HT-29 (cell line): ENCODE measurements around the gene CACNA2D4. TPM values are rescaled to one million over a fixed set of nuclear protein-coding genes. Genes with fewer than 3 reads are reported as not detected.

Experiments used
- DNase-seq: peaks from one replicate; pipeline ENCODE4 v3.0.0-alpha.2; 2015; ENCODE audit warnings: low spot score
- total RNA-seq: library from RNA; depleted of rRNA; stranded (reverse); fragments of >200 nt; shearing (Covaris generic); gene quantifications from 2 replicates; pipeline ENCODE4 v1.2.3, GENCODE V29; 2014

Gene CACNA2D4
- total RNA-seq, 1 experiment from 2014 or later, result 3.4 TPM

DNA sequence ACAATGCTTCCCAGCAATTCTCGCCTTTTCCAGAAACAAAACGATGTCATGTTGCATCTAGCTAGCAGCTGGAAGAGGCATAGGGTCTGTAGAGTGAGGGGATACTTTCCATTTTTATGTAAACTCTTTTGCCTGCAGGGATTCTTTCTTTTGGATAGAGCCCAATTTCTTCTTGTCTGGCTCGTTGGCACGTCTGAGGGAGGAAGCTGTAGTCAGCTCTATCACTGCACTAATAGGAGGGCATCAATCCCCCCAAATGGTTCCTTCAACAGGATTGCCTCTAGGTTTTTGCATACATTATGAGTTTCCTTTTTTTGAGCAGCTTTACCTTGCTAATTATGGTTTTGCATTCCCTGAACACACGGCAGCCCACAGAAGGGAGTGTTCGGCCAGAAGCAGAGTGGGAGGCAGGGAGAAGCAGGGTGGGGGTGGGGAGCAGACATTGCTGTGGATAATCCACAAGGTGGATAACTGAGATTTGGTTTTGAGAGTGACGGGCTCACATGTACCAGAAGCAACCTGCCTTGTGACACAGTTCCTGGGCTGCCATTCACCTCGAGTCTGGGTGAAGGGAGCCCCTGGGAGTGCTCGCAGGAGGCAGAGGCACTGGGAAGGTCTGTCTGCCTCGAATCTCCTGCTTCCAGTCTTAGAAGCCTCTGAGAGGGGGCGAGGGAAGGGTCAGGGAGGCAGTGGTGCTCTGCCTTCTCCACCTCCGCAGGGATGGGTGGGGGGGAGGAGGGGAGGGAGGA is 73.6 kb downstream of the CACNA2D4 start:
- DNase-seq, result no peak

DNA sequence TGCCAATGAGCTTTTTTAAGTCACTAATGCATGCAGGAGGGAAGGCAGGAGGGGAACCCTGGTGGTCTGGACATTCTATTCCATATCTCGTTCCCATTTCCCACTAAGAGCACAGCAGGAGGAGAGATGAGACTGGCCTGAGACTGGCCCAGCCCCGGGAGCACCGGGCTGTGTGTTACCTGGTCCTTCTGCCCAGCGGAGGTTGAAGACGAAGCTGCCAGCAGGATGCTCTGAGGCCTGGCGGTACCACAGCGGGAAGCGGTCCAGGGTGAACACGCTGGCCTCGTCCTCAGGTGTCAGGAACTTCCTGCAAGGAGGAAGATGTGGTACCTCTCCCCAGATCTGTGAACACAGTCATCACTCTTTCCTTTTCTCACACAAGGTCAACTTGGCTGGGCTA is 74.2 kb downstream of the CACNA2D4 start:
- no peak for DNase-seq

GRCh38 chr12:1843641-1844005 is 74.8 kb downstream of the CACNA2D4 start:
- no peak for DNase-seq

GRCh38 chr12:1842905-1843640 is 75.4 kb downstream of the CACNA2D4 start:
- no peak for DNase-seq

GRCh38 chr12:1842183-1842904 is 76.1 kb downstream of the CACNA2D4 start:
- DNase-seq, result no peak

GRCh38 chr12:1841586-1842182 is 76.8 kb downstream of the CACNA2D4 start:
- no peak for DNase-seq

DNA sequence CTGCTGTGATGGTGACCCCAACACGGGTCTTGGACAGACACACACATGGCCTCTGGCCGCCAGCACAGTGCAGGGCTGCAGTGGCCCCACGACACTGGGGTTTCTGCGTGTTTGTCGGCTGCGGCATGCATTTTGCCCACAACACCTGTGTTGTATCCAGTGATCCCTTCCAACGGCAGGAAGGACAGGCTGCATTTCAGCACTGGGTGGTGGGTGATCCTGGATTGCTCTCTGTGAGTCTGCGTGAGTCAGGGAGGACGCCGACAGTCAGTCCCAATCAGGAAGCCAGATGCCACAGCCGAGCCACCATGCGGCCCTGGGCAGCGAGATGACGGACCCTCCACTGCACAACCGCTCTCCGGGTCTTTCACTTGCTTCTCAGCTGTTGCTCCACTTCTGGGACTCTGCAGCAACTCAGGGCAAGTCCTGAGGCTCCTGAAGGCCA is 77.4 kb downstream of the CACNA2D4 start:
- no peak for DNase-seq

DNA sequence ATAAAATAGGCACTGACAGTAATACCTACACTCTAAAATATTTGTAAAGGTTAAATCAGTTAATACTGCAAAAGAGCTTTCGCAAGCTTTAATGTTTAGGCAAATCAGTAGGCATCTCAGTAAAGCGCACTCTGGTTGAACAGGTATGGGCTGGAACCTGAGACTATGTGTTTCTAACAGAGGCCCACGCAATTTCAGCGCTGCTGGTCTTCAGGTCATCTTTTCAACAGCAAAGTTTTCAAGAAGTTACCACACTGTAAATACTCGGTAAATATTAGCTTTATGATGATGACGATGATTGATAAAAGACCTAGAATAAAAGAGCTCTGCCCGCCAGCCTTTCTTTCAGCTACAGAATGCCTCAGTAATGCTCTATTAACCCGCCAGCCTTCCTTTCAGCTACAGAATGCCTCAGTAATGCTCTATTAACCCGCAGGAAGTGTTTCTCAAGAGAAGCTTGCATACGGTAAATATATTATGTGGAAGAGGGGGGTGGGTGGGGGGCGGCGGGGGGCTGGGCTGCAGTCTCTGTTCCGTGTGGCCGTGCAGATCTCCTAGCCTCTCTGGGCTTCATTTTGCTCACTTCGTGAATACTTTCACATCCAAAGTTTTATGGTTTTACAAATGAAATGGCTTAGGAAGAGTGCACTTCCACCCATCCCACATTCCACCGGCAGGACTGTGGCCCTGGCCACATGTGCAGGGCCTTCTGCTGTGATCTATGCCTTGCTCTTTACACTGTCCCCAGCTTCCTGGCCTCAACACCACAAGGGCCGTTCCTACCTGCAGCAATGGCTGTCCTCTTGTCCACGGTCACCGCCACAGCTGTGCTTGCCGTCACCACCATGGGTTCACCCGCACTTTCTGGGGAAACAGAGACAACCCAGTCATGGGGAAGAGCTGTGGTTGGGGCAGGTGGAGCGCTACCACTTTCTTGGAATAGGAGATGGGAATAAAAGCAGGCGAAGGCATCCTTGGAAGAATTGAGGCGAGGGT is 78.2 kb downstream of the CACNA2D4 start:
- DNase-seq, result no peak

GRCh38 chr12:1839464-1839863 is 79.0 kb downstream of the CACNA2D4 start:
- no peak for DNase-seq

DNA sequence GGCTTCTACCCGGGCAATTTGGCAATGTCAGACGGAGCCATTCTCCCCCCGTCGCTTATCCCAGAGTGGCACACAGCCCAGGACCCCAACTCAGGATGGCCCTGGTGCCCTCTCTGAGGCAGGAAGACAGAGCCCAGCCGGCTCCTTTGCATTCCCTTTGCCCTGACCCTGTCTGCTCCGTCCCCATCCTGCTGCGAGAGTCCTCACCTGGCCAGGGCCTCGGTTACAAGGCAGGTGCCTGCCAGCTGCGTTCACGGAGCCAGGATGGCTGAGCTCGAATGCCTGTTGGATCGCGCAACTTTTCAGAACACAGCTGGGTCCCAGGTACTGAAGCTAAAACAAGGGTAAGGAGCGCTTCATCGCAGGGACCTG is 79.5 kb downstream of the CACNA2D4 start:
- DNase-seq, result no peak

- DNase-seq, result no peak
These were observed 80.1 kb downstream of the CACNA2D4 start for GRCh38 chr12:1838205-1838993.

GRCh38 chr12:1837541-1838204 is 80.8 kb downstream of the CACNA2D4 start:
- DNase-seq, result no peak

DNA sequence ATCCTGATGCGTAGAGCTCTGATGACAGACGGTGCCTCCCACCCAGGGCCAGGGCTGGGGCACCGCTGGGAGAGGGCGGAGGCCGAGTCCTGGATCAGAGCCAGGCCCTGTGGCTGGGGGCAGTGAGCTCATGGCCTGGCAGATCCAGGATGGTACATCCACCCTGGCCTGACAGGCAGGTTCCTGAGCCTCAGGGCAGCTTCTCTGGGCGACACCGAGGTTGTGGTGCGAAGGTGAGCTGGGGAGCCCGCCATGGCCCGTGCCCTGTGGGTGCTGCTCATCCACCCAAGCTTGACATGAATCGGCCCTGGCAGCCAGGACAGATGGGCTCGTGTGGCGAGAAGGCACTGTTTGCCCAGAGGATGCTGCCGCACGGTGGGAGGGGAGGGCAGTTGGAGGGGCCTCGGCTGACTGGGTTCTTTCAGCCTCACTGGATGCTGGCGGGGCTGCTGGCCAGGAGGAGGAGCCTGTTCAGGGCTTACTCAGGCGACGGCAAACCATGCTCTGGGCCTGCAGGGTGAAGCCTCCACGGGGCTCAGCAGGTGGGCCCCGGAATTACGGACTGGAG is 81.5 kb downstream of the CACNA2D4 start:
- DNase-seq, result no peak

DNA sequence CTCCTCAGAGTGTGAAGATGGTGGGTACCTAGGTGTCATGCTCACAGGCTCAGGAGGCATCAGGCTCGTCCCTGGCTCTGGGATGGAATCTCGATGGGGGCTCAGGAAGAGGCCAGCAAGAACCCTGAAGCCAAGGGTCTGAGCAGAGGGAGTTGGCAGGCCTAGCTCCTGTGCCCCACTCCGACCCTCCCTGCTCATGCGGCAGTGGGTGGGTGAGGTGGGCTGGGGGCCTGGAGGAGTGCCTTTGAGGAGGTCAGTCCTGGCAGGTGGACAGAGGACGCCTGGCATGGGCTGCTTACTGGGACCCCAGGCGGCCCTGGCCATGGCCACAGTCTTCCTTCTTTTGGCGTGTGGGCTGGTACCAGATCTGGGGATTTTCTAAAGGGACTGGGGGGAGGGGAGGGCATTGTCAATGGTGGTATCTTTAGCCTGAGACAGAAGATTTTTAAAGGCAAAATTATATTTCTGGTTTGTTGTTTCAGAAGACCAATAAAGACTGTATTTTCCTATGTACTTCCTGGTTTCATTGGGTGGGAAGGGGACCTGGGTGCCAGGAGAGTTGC is 82.1 kb downstream of the CACNA2D4 start:
- DNase-seq, result no peak

GRCh38 chr12:1835211-1836131 is 83.0 kb downstream of the CACNA2D4 start:
- no peak for DNase-seq

GRCh38 chr12:1834186-1834925 is 84.1 kb downstream of the CACNA2D4 start:
- DNase-seq, result no peak

DNA sequence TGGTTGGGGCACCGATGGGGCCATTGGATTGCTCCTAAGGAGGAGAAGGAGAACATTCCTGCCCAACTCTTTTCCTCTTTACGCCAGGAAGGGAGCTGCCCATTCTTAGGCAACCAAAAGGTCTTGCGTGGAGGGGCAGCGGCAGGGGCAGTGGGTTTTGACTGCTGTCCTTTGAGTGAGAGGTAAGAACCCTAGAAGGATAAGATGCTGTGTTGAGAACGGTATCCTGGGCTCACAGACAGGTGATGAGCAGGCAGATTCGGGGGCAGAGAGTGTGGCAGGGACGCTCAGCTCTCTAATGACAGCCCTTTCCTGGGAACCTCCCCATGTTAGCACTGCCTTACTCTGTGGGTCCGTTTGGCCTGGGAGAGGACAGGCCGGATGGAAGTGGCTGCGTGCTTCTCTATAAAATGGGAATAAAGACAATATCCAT is 84.8 kb downstream of the CACNA2D4 start:
- no peak for DNase-seq
